Bronchial epithelial cell (primary cell): ENCODE measurements around the gene ZNF618. TPM values are rescaled to one million over a fixed set of nuclear protein-coding genes. Genes with fewer than 3 reads are reported as not detected.

ENCODE experiments used
- DNase-seq: peaks from one replicate; pipeline ENCODE4 v3.0.0-alpha.2; 2010; ENCODE audit warnings: low read depth
- FAIRE-seq: peaks from 2 replicates; lab custom pipeline; 2011; peaks lifted over from hg19 to GRCh38; lab: Jason Lieb, UNC
- H3K27me3 ChIP-seq: 2 replicates; pipeline ENCODE4 v1.5.1; 2011; ENCODE audit warnings: low read length; ENCODE audit not compliant: control insufficient read depth, insufficient read depth
- H3K36me3 ChIP-seq: 2 replicates; pipeline ENCODE4 v1.5.1; 2011; ENCODE audit warnings: low read length; ENCODE audit not compliant: control insufficient read depth, insufficient read depth
- H3K4me3 ChIP-seq: 2 replicates; pipeline ENCODE4 v1.5.1; 2011; ENCODE audit warnings: mild to moderate bottlenecking, low read depth, low read length, control low read depth
- total RNA-seq: library from RNA; depleted of rRNA; stranded (reverse); fragments of >200 nt; gene quantifications from 2 replicates; pipeline ENCODE4 v1.2.1, GENCODE V29; 2014
- TF ChIP-seq, protein P1 (sequence below): IDR thresholded peaks from 2 replicates; pipeline ENCODE4 v1.5.1; 2011; ENCODE audit warnings: mild to moderate bottlenecking, moderate library complexity, low read length, control low read depth, inconsistent platforms; ENCODE audit not compliant: insufficient read depth, severe bottlenecking

Gene ZNF618
- total RNA-seq, 1 donor from 2014 or later, result 1.6 TPM

- TF ChIP-seq, protein P1, sequence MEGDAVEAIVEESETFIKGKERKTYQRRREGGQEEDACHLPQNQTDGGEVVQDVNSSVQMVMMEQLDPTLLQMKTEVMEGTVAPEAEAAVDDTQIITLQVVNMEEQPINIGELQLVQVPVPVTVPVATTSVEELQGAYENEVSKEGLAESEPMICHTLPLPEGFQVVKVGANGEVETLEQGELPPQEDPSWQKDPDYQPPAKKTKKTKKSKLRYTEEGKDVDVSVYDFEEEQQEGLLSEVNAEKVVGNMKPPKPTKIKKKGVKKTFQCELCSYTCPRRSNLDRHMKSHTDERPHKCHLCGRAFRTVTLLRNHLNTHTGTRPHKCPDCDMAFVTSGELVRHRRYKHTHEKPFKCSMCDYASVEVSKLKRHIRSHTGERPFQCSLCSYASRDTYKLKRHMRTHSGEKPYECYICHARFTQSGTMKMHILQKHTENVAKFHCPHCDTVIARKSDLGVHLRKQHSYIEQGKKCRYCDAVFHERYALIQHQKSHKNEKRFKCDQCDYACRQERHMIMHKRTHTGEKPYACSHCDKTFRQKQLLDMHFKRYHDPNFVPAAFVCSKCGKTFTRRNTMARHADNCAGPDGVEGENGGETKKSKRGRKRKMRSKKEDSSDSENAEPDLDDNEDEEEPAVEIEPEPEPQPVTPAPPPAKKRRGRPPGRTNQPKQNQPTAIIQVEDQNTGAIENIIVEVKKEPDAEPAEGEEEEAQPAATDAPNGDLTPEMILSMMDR, result no peak
- no peak for DNase-seq
- no peaks in the 10 kb centered on the region for H3K36me3 ChIP-seq
- FAIRE-seq, result no peak
- no peak overlapping the region for H3K4me3 ChIP-seq
- peaks cover 5% of the 10 kb centered on the region for H3K27me3 ChIP-seq
Measured at GRCh38 chr9:114070188-114071103, 194.3 kb downstream of the ZNF618 start.

DNA sequence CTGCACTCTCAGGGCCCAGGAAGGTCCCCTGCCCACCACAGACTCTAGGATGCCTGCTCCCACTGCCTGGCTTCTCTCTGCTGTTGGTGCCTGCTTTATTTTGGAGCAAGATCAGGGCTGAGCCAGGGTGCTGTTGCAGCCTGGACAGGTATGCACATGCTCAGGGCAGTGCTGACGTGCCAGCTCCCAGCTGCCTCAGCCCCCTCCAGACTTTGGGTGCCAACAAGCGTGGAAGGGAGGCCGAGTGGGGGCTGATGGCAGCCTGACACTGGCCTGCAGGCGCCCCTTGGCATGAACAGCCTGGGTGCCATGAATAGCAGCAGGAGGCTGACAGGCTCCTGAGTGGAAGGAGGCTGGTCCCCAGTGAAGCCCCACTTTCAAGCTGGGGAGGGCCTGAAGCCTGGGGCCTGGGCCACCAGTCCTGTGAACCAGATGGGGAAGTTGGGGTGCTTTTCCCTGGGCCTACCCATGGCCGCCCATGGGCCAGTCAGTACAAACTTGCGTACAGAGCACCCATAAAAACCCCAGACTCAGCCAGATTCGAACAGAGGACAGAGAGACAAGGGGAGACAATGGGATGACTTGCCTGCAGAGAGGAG lies 195.2 kb downstream of the ZNF618 start:
- peak; percentile 54 for DNase-seq
- no peak for FAIRE-seq
- no peak overlapping the region for H3K4me3 ChIP-seq
- no peaks in the 10 kb centered on the region for H3K36me3 ChIP-seq
- TF ChIP-seq, protein P1, result no peak
- H3K27me3 ChIP-seq, result peaks cover 3% of the 10 kb centered on the region

GRCh38 chr9:114072184-114073140 lies 196.4 kb downstream of the ZNF618 start:
- TF ChIP-seq, protein P1, result no peak
- FAIRE-seq, result peak; percentile 62
- Histone ChIP-seq H3K36me3 (no peaks in the 10 kb centered on the region), H3K4me3 (no peak overlapping the region), H3K27me3 (peaks cover 5% of the 10 kb centered on the region)
- DNase-seq, result peak; percentile 32

DNA sequence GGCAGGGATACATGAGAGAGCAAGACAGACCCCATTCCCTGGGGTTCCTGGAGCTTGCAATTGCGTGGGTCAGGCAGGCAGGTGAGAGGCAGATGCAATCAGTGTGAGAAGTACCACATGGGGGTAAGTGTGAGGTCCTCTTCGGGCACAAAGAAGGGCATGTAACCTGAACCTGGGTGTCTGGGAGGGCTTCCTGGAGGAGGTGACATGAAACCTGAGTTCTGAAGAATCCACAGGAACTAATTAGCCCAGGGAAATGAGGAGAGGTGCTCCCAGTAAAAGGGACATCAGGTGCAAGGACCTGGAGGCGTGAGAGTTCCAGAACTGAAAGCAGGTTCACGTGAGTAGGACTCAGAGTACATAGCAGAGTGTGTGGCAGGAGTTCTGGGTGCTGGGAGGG lies 199.5 kb downstream of the ZNF618 start:
- Histone ChIP-seq H3K27me3 (peaks cover 7% of the 10 kb centered on the region), H3K36me3 (no peaks in the 10 kb centered on the region), H3K4me3 (no peak overlapping the region)
- TF ChIP-seq, protein P1, result no peak
- FAIRE-seq (no peak), DNase-seq (no peak)

- Histone ChIP-seq H3K27me3 (peaks cover 7% of the 10 kb centered on the region), H3K4me3 (no peak overlapping the region), H3K36me3 (no peaks in the 10 kb centered on the region)
- DNase-seq (no peak), FAIRE-seq (no peak)
- TF ChIP-seq, protein P1, result no peak
Measured at GRCh38 chr9:114076237-114077161, 200.4 kb downstream of the ZNF618 start.
